BJ (cell line): ENCODE data around the gene GIPC3. TPM values are rescaled to one million over a fixed set of nuclear protein-coding genes. Genes with fewer than 3 reads are reported as not detected.
A peak's percentile ranks its signal among the peaks of the same experiment; 100 is the strongest.

ENCODE experiments used
- CTCF ChIA-PET: fragments of 350-600 bp; formaldehyde crosslinking; extraction: SDS; loops from one replicate; lab custom pipeline; 2021; ENCODE audit warnings: antibody characterized with exemption, inconsistent platforms; lab: Yijun Ruan, JAX
- POLR2A ChIA-PET: fragments of 300-600 bp; sonication (Branson Sonifier 250); formaldehyde crosslinking; extraction: SDS; loops from one replicate; lab custom pipeline; 2021; ENCODE audit warnings: antibody characterized with exemption; lab: Charles Lee
- DNase-seq: peaks from one replicate; pipeline ENCODE4 v3.0.0-alpha.2; 2011; ENCODE audit warnings: low read depth
- H3K27me3 ChIP-seq: 2 replicates; pipeline ENCODE4 v1.6.0; 2011; ENCODE audit warnings: low read length; ENCODE audit not compliant: control insufficient read depth, insufficient read depth
- H3K36me3 ChIP-seq: 2 replicates; pipeline ENCODE4 v1.5.1; 2011; ENCODE audit warnings: low read length; ENCODE audit not compliant: control insufficient read depth, insufficient read depth
- H3K4me3 ChIP-seq: 2 replicates; pipeline ENCODE4 v1.5.1; 2011; ENCODE audit warnings: low read depth, mild to moderate bottlenecking, control low read depth, low read length
- CTCF ChIP-seq: IDR thresholded peaks from 2 replicates; pipeline ENCODE4 v1.5.1; 2011; ENCODE audit warnings: low read depth, mild to moderate bottlenecking, control low read depth, inconsistent platforms, low read length, moderate library complexity; ENCODE audit not compliant: insufficient read depth
- polyA plus RNA-seq: library from polyadenylated mRNA; depleted of rRNA; stranded (reverse); fragments of >200 nt; gene quantifications from 2 replicates; pipeline ENCODE4 v1.2.3, GENCODE V29; 2011

GIPC3 gene
- polyA plus RNA-seq, 1 experiment: 0.63 TPM

GRCh38 chr19:3551792-3552095 lies 33.5 kb upstream of the GIPC3 start:
- ChIA-PET CTCF (no interaction called here), POLR2A (no interaction called here)
- DNase-seq: no peak
- no peak overlapping the region for H3K4me3 ChIP-seq
- peaks cover 11% of the 10 kb centered on the region; the same call in 1 of the 2 replicates for H3K36me3 ChIP-seq
- H3K27me3 ChIP-seq: no peaks in the 10 kb centered on the region
- TF ChIP-seq CTCF: no peak

GRCh38 chr19:3554254-3555083 lies 30.8 kb upstream of the GIPC3 start:
- H3K4me3 ChIP-seq: no peak overlapping the region
- TF ChIP-seq CTCF: no peak
- no peaks in the 10 kb centered on the region for H3K27me3 ChIP-seq
- DNase-seq: no peak
- H3K36me3 ChIP-seq: peaks cover 2% of the 10 kb centered on the region; the same call in 1 of the 2 replicates
- POLR2A ChIA-PET: no interaction called here
- CTCF ChIA-PET: interaction anchor here (0.8 to 5.8 kb wide), 3 partner anchors 8 to 153 kb away, joined by 3 to 57 read pairs (median 3); no protein-coding TSS in a partner anchor

GRCh38 chr19:3555653-3556422 lies 29.4 kb upstream of the GIPC3 start:
- Histone ChIP-seq H3K4me3 (peak overlapping the region; percentile 72), H3K27me3 (no peaks in the 10 kb centered on the region), H3K36me3 (no peaks in the 10 kb centered on the region; the same call in 1 of the 2 replicates)
- TF ChIP-seq CTCF: no peak
- CTCF ChIA-PET: interaction anchor here (5.8 kb wide), 1 partner anchor 9 kb away, joined by 57 read pairs; no protein-coding TSS in a partner anchor
- no peak for DNase-seq
- POLR2A ChIA-PET: no interaction called here

- Histone ChIP-seq H3K27me3 (no peaks in the 10 kb centered on the region), H3K36me3 (no peaks in the 10 kb centered on the region; the same call in 1 of the 2 replicates), H3K4me3 (peak overlapping the region; percentile 72)
- CTCF ChIA-PET: interaction anchor here (0.8 to 5.8 kb wide), 2 partner anchors 10 to 17 kb away, joined by 3 to 57 read pairs; no protein-coding TSS in a partner anchor
- no peak for TF ChIP-seq CTCF
- DNase-seq: no peak
- POLR2A ChIA-PET: no interaction called here
These were observed 28.8 kb upstream of the GIPC3 start for GRCh38 chr19:3556423-3556977.
